Neuronal stem cell (in vitro differentiated cells): ENCODE results near the gene MLLT3.

Experiments used
- DNase-seq: peaks from one replicate; pipeline ENCODE4 v3.0.0-alpha.2; 2013; ENCODE audit warnings: low spot score
- H2AFZ ChIP-seq: one replicate; pipeline ENCODE4 v1.6.1; 2013; ENCODE audit warnings: mild to moderate bottlenecking, low read length, inconsistent platforms
- H2AK5ac ChIP-seq: 2 replicates; pipeline ENCODE4 v1.6.1; 2013; ENCODE audit warnings: low read depth, mild to moderate bottlenecking, inconsistent platforms, low read length, moderate library complexity, mixed read lengths
- H2BK120ac ChIP-seq: 2 replicates; pipeline ENCODE4 v1.6.1; 2013; ENCODE audit warnings: low read depth, mild to moderate bottlenecking, inconsistent platforms, low read length, moderate library complexity, mixed read lengths
- H2BK12ac ChIP-seq: one replicate; pipeline ENCODE4 v1.6.1; 2013; ENCODE audit warnings: low read length, inconsistent platforms
- H2BK15ac ChIP-seq: 2 replicates; pipeline ENCODE4 v1.6.1; 2013; ENCODE audit warnings: mild to moderate bottlenecking, low read length, inconsistent platforms, mixed read lengths
- H2BK5ac ChIP-seq: one replicate; pipeline ENCODE4 v1.6.1; 2013; ENCODE audit warnings: inconsistent platforms, mild to moderate bottlenecking, low read length, moderate library complexity
- H3K14ac ChIP-seq: one replicate; pipeline ENCODE4 v1.6.1; 2013; ENCODE audit warnings: low read length, inconsistent platforms
- H3K18ac ChIP-seq: 2 replicates; pipeline ENCODE4 v1.6.1; 2013; ENCODE audit warnings: low read length, inconsistent platforms
- H3K23ac ChIP-seq: 2 replicates; pipeline ENCODE4 v1.6.1; 2013; ENCODE audit warnings: low read depth, mild to moderate bottlenecking, mixed read lengths, low read length, inconsistent platforms; ENCODE audit not compliant: poor library complexity
- H3K27ac ChIP-seq: replicated peaks from 3 replicates; pipeline ENCODE4 v1.5.1; 2013; ENCODE audit warnings: low read length, inconsistent platforms
- H3K27me3 ChIP-seq, 3 experiments: 2 replicates each; pipeline ENCODE4 v1.6.1; 2013; ENCODE audit warnings: low read length in 3 of 3, mild to moderate bottlenecking in 2 of 3, inconsistent platforms in 1 of 3, low read depth in 1 of 3, mixed read lengths in 1 of 3, moderate library complexity in 1 of 3; ENCODE audit not compliant: control insufficient read depth in 3 of 3, insufficient read depth in 3 of 3
- H3K36me3 ChIP-seq, 2 donors: replicated peaks in 1 of 2; 2 replicates each; pipeline ENCODE4 v1.6.1; 2013; ENCODE audit warnings: low read length in 2 of 2; ENCODE audit not compliant: control insufficient read depth in 2 of 2, insufficient read depth in 2 of 2
- H3K4ac ChIP-seq: 2 replicates; pipeline ENCODE4 v1.6.1; 2013; ENCODE audit warnings: inconsistent platforms, mild to moderate bottlenecking, low read length, moderate library complexity
- H3K4me1 ChIP-seq, 2 donors: 1 replicate in 1 of 2; 2 replicates in 1 of 2; pipeline ENCODE4 v1.6.1; 2013; ENCODE audit warnings: low read length in 2 of 2, low read depth in 1 of 2; ENCODE audit not compliant: control insufficient read depth in 2 of 2, insufficient read depth in 1 of 2
- H3K4me2 ChIP-seq: one replicate; pipeline ENCODE4 v1.6.1; 2013; ENCODE audit warnings: mild to moderate bottlenecking, low read length, inconsistent platforms; ENCODE audit not compliant: insufficient read depth, poor library complexity, severe bottlenecking
- H3K4me3 ChIP-seq, 2 donors: 2 replicates each; pipeline ENCODE4 v1.5.1; 2013; ENCODE audit warnings: low read length in 2 of 2, mild to moderate bottlenecking in 2 of 2, inconsistent platforms in 1 of 2, moderate library complexity in 1 of 2
- H3K79me1 ChIP-seq: one replicate; pipeline ENCODE4 v1.6.1; 2013; ENCODE audit warnings: low read depth, mild to moderate bottlenecking, inconsistent platforms, low read length, moderate library complexity
- H3K9ac ChIP-seq: one replicate; pipeline ENCODE4 v1.6.1; 2013; ENCODE audit warnings: mild to moderate bottlenecking, low read depth, low read length, inconsistent platforms; ENCODE audit not compliant: poor library complexity
- H3K9me3 ChIP-seq, 2 donors: replicated peaks in 1 of 2; 2 replicates each; pipeline versions ENCODE3 to v1.6.1; 2013; ENCODE audit warnings: low read length in 2 of 2, mild to moderate bottlenecking in 2 of 2, inconsistent platforms in 1 of 2, low read depth in 1 of 2, mixed read lengths in 1 of 2, moderate library complexity in 1 of 2; ENCODE audit not compliant: control insufficient read depth in 2 of 2, insufficient read depth in 1 of 2
- H4K8ac ChIP-seq: one replicate; pipeline ENCODE4 v1.6.1; 2013; ENCODE audit warnings: low read depth, mild to moderate bottlenecking, inconsistent platforms, low read length, moderate library complexity
- H4K91ac ChIP-seq: one replicate; pipeline ENCODE4 v1.6.1; 2013; ENCODE audit warnings: low read length, low read depth, mild to moderate bottlenecking, inconsistent platforms; ENCODE audit not compliant: poor library complexity
- WGBS, 2 donors: extraction: QIAGEN DNeasy Blood & Tissue Kit; methylation state at CpG; one replicate each; pipeline ENCODE4 v1.1.7; 2013; ENCODE audit warnings: missing lambda C conversion rate in 2 of 2, mixed read lengths in 1 of 2; ENCODE audit not compliant: insufficient read length in 2 of 2, insufficient replicate concordance in 1 of 2; ENCODE audit errors: extremely low coverage in 2 of 2; 5-methylcytosine and 5-hydroxymethylcytosine counted together

MLLT3 gene

DNA sequence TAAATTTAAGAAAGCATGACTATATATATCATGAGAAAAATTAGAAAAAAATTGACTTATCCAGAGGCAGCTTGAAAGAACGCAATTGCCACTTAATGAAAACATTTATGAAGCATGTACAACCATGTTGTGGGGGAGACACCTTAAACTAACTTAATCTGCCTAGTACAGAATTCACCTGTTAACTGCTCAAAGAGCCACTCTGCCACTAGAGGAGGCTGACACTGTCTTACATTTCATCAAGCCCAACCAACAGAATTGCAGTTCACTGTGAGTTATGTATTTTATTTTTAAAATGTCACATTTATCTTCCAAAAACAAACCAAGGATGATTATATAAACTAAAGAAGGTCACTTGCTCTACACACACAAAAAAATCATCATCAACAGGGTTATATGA is 252.9 kb downstream of the MLLT3 start:
- no peak overlapping the region for H3K4me3 ChIP-seq
- DNase-seq = no peak
- no peak overlapping the region for H2BK120ac ChIP-seq
- no peaks in the 10 kb centered on the region for H3K36me3 ChIP-seq
- peaks cover 0 to 8% of the 10 kb centered on the region in 2 donors for H3K9me3 ChIP-seq
- H3K4ac ChIP-seq = no peak overlapping the region
- H3K23ac ChIP-seq = no peak overlapping the region
- H3K18ac ChIP-seq = no peak overlapping the region
- no peak overlapping the region for H3K9ac ChIP-seq
- H3K4me2 ChIP-seq = no peak overlapping the region
- H2BK12ac ChIP-seq = no peak overlapping the region
- H2AFZ ChIP-seq = no peak overlapping the region
- H3K27ac ChIP-seq = no peak overlapping the region
- H4K8ac ChIP-seq = no peak overlapping the region
- H3K79me1 ChIP-seq = no peaks in the 10 kb centered on the region
- H4K91ac ChIP-seq = no peak overlapping the region
- H3K14ac ChIP-seq = no peak overlapping the region
- no CpG with 5 or more reads among the region's 1 CpG for WGBS, 2 donors
- H3K27me3 ChIP-seq = no peaks in the 10 kb centered on the region
- H2BK15ac ChIP-seq = no peak overlapping the region
- H2AK5ac ChIP-seq = no peak overlapping the region
- H2BK5ac ChIP-seq = no peak overlapping the region
- no peaks in the 10 kb centered on the region for H3K4me1 ChIP-seq

DNA sequence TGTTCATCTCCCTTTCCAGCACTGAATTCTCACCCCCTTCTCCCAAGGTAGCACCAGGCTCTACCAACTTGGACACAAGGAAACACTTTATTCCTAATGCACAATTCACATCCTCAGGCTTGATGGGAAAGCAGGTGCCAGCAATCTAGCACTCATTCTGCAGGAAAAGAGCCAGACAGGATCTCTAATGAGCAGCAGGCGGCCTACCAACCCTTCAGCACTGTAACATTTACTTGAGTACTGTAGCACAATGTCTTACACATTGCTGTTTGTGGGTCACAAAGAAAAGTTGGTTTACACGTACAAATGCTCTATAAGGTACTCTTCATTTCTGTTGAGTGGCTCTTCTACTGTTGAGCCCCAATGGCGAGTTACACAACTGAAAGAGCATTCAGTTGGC is 254.4 kb downstream of the MLLT3 start:
- Histone ChIP-seq H3K14ac (no peak overlapping the region), H3K27me3 (no peaks in the 10 kb centered on the region), H2AFZ (no peak overlapping the region), H3K23ac (no peak overlapping the region), H3K9me3 (peaks cover 0 to 8% of the 10 kb centered on the region in 2 donors), H3K4me1 (no peaks in the 10 kb centered on the region), H2BK12ac (no peak overlapping the region), H3K4ac (no peak overlapping the region), H3K4me3 (no peak overlapping the region), H3K79me1 (no peaks in the 10 kb centered on the region), H3K4me2 (no peak overlapping the region), H2BK5ac (no peak overlapping the region), H3K27ac (no peak overlapping the region), H3K18ac (no peak overlapping the region), H3K36me3 (no peaks in the 10 kb centered on the region), H4K8ac (no peak overlapping the region), H3K9ac (no peak overlapping the region), H2BK120ac (no peak overlapping the region), H4K91ac (no peak overlapping the region), H2BK15ac (no peak overlapping the region), H2AK5ac (no peak overlapping the region)
- no peak for DNase-seq
- no CpG with 5 or more reads among the region's 3 CpGs for WGBS, 2 donors

DNA sequence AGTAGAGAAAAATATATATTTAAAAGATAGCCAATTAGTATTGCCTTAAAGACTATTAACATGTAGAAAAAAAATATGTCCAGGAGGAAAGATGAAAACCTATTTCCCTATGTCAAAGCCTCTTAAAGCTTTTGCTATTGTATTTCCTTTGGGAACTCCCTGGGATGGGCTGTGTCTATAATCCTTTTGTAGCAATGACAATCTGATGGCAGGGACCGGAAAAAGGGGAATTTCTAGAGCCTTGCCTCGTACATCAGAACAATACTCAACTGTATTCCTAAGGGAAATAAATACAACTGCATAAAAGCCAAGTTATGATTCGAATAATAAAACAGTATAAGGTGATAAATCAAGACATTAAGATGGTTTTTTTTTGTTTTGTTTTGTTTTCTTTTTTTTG is 257.3 kb downstream of the MLLT3 start:
- Histone ChIP-seq H2BK120ac (no peak overlapping the region), H3K14ac (no peak overlapping the region), H4K8ac (no peak overlapping the region), H3K27ac (no peak overlapping the region), H2BK15ac (no peak overlapping the region), H3K4me2 (no peak overlapping the region), H3K23ac (no peak overlapping the region), H3K18ac (no peak overlapping the region), H3K9ac (no peak overlapping the region), H2AFZ (no peak overlapping the region), H2AK5ac (no peak overlapping the region), H3K79me1 (no peaks in the 10 kb centered on the region), H3K27me3 (no peaks in the 10 kb centered on the region), H3K4me1 (no peaks in the 10 kb centered on the region), H2BK5ac (no peak overlapping the region), H3K36me3 (no peaks in the 10 kb centered on the region), H3K4me3 (no peak overlapping the region), H3K9me3 (no peaks in the 10 kb centered on the region), H4K91ac (no peak overlapping the region), H3K4ac (no peak overlapping the region), H2BK12ac (no peak overlapping the region)
- WGBS, 2 donors = no CpG with 5 or more reads among the region's 3 CpGs
- no peak for DNase-seq

DNA sequence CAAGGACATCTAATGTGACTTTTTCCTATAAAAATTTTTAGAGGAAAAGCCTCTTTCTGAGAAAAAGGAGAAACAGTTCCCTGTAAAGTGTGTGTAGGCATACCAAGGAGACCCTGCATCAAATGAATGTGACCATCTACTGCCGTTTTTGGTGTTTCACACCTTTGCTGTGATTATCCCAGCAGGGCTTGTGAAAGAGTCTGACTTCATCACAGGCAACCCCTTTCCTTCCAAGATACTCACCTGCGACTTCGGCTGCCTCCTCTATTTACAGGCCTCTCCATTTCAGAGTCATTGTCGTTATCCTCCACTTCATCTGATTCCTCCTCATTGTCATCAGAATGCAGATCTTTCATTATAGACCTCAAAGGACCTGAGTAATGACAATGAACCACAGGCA is 259.1 kb downstream of the MLLT3 start:
- WGBS, 2 donors = no CpG with 5 or more reads among the region's 4 CpGs
- H3K79me1 ChIP-seq = no peaks in the 10 kb centered on the region
- DNase-seq = no peak
- H3K18ac ChIP-seq = no peak overlapping the region
- H3K9ac ChIP-seq = no peak overlapping the region
- no peak overlapping the region for H3K23ac ChIP-seq
- H2AK5ac ChIP-seq = no peak overlapping the region
- H2BK15ac ChIP-seq = no peak overlapping the region
- H2BK120ac ChIP-seq = no peak overlapping the region
- H3K4me1 ChIP-seq = no peaks in the 10 kb centered on the region
- H3K9me3 ChIP-seq = no peaks in the 10 kb centered on the region
- no peaks in the 10 kb centered on the region for H3K27me3 ChIP-seq
- no peaks in the 10 kb centered on the region for H3K36me3 ChIP-seq
- H3K27ac ChIP-seq = no peak overlapping the region
- no peak overlapping the region for H3K4me2 ChIP-seq
- no peak overlapping the region for H2BK5ac ChIP-seq
- no peak overlapping the region for H2BK12ac ChIP-seq
- no peak overlapping the region for H3K4ac ChIP-seq
- H3K14ac ChIP-seq = no peak overlapping the region
- H4K91ac ChIP-seq = no peak overlapping the region
- no peak overlapping the region for H2AFZ ChIP-seq
- H3K4me3 ChIP-seq = no peak overlapping the region
- H4K8ac ChIP-seq = no peak overlapping the region
